Measurements from ENCODE around the gene FLNC.

Gene FLNC

DNA sequence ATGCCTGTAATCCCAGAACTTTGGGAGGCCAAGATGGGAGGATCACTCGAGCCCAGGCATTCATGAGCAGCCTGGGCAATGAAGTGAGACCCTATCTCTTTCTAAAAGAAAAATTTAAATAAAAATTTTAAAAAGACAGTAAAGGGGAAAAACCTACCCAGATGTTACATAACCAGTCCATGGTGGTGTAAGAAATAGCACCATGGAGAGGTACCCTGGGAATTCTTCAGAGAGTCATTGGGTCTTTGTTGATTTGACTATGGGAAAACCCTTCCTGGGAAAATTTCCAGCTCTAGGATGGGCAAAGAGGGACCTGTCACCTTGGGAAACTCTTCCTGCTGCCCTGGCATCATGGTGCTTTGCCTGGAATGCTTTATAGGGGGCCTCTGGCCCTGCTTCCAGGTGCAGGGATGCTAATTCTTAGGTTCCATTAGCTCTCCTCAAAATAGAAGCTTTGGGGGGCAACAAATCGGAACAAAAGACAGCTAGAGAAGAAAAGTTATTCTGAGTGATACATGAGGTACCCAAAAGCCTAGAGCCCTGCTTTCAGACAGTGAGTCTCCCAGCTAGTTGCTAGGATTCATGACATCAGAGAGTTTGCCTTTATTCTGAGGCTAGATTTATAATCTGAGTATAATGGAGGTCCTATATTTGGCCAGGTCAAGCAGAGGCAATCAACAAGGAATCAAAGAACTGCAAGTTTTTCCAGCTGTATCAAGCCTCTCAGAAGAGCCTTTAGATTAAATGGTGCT, 28.4 kb upstream of the FLNC start:
- DNase-seq = no peak
- no peaks in the 10 kb centered on the region for H3K27me3 ChIP-seq
- no peaks in the 10 kb centered on the region for H3K4me1 ChIP-seq
- intact Hi-C loops (cut with DNase I; ENCODE audit: low total_unique reads) = no loop called here
- peaks cover 0 to 29% (median 20%) of the 10 kb centered on the region in 3 donors for H3K36me3 ChIP-seq
- TF ChIP-seq, protein P1, sequence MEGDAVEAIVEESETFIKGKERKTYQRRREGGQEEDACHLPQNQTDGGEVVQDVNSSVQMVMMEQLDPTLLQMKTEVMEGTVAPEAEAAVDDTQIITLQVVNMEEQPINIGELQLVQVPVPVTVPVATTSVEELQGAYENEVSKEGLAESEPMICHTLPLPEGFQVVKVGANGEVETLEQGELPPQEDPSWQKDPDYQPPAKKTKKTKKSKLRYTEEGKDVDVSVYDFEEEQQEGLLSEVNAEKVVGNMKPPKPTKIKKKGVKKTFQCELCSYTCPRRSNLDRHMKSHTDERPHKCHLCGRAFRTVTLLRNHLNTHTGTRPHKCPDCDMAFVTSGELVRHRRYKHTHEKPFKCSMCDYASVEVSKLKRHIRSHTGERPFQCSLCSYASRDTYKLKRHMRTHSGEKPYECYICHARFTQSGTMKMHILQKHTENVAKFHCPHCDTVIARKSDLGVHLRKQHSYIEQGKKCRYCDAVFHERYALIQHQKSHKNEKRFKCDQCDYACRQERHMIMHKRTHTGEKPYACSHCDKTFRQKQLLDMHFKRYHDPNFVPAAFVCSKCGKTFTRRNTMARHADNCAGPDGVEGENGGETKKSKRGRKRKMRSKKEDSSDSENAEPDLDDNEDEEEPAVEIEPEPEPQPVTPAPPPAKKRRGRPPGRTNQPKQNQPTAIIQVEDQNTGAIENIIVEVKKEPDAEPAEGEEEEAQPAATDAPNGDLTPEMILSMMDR (IDR thresholded peaks at IDR 0.05) = no peak
- no peak overlapping the region for H3K4me3 ChIP-seq
- no peak overlapping the region for H3K27ac ChIP-seq
- H3K9me3 ChIP-seq = no peaks in the 10 kb centered on the region

DNA sequence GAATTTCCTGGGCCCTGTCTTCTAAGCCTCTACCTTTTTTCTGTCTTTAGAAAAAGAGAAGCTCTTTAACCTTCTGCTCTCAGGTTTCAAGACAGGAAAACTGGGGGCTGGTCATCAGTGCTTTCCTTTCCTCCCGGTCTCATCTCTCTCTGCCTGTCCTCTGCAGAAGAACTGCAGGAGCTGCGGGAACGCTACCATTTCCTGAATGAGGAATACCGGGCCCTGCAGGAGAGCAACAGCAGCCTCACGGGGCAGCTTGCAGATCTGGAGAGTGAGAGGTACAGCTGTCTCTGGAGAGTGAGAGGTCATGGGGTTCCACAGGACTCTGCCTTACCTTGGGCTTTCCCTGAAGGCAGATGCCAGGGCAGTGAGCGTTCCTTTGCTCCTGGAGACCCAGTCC, 25.7 kb upstream of the FLNC start:
- no peak overlapping the region for H3K4me3 ChIP-seq
- no peak overlapping the region for H3K27ac ChIP-seq
- H3K9me3 ChIP-seq = no peaks in the 10 kb centered on the region
- no peaks in the 10 kb centered on the region for H3K27me3 ChIP-seq
- TF ChIP-seq, protein P1 (IDR thresholded peaks at IDR 0.05) = no peak
- H3K36me3 ChIP-seq = peaks cover 0 to 29% (median 28%) of the 10 kb centered on the region in 3 donors
- H3K4me1 ChIP-seq = no peaks in the 10 kb centered on the region
- no peak for DNase-seq
- intact Hi-C loops (cut with DNase I; ENCODE audit: low total_unique reads) = no loop called here

DNA sequence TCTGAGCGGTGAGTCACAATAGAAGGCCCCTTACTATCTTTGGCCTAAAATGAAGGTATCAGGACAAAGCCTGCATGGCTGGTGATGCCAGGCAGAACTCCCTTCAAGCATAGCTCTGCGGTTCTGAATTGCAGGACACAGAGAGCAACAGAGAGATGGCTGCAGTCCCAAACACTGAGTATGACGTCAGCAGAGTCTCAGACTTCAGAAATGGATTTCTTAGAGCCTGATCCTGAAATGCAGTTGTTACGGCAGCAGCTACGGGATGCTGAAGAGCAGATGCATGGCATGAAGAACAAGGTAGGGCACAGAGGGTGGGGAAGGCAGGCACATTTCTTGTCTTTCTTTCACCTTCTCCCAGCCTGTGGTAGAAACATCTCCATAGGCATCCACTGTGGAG, 25.0 kb upstream of the FLNC start:
- no peak for DNase-seq
- Histone ChIP-seq H3K4me3 (no peak overlapping the region), H3K4me1 (no peaks in the 10 kb centered on the region), H3K27me3 (no peaks in the 10 kb centered on the region), H3K36me3 (peaks cover 0 to 31% (median 29%) of the 10 kb centered on the region in 3 donors), H3K27ac (no peak overlapping the region), H3K9me3 (no peaks in the 10 kb centered on the region)
- intact Hi-C loops (cut with DNase I; ENCODE audit: low total_unique reads) = no loop called here
- TF ChIP-seq, protein P1 (IDR thresholded peaks at IDR 0.05) = no peak

DNA sequence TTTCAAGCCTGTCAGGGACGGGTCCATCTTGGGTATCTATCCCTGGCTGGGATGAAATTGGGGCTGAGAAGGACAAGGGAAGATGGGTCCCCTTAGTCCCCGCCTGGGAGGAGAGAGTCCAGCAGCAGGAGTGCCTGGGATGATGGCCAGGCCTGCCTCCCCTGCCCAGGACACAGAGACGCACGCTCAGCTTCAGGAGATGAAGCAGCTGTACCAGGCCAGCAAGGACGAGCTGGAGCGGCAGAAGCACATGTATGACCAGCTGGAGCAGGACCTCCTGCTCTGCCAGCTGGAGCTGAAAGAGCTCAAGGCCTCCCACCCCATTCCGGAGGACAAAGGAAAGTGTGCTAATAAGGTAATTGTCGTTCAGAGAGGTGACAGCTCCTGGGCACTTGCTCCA, 23.0 kb upstream of the FLNC start:
- no peak overlapping the region for H3K27ac ChIP-seq
- no peaks in the 10 kb centered on the region for H3K4me1 ChIP-seq
- no peaks in the 10 kb centered on the region for H3K9me3 ChIP-seq
- no peaks in the 10 kb centered on the region for H3K27me3 ChIP-seq
- DNase-seq = no peak
- intact Hi-C loops (cut with DNase I; ENCODE audit: low total_unique reads) = no loop called here
- no peak overlapping the region for H3K4me3 ChIP-seq
- peaks cover 0 to 33% (median 24%) of the 10 kb centered on the region in 3 donors for H3K36me3 ChIP-seq
- TF ChIP-seq, protein P1 (IDR thresholded peaks at IDR 0.05) = no peak

DNA sequence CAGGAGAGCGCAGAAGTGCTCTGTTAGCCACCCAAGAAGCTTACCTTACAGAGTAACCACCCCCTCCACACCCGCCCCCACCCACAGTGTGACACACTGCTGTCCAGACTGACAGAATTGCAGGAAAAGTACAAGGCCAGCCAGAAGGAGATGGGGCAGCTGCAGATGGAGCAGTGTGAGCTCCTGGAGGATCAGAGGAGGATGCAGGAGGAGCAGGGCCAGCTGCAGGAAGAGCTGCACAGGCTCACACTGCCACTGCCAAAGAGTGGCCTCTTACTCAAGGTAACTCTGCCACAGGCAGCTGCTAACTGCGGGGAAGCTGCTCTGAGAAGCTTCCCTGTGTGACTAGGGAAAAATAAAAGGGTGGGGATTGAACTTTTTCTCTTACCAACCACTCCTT, 20.8 kb upstream of the FLNC start:
- H3K4me1 ChIP-seq = no peaks in the 10 kb centered on the region
- no peak overlapping the region for H3K27ac ChIP-seq
- no peak overlapping the region for H3K4me3 ChIP-seq
- intact Hi-C loops (cut with DNase I; ENCODE audit: low total_unique reads) = no loop called here
- no peak for DNase-seq
- H3K9me3 ChIP-seq = no peaks in the 10 kb centered on the region
- no peaks in the 10 kb centered on the region for H3K27me3 ChIP-seq
- TF ChIP-seq, protein P1 (IDR thresholded peaks at IDR 0.05) = no peak
- peaks cover 0 to 33% (median 23%) of the 10 kb centered on the region in 3 donors for H3K36me3 ChIP-seq
